ENCODE data around the gene GMDS.

- no peak for TF ChIP-seq CTCF (conservative IDR thresholded peaks at IDR 0.05 in 1 of 2, IDR thresholded peaks at IDR 0.05 in 1 of 2; ENCODE audit: extremely low read depth in 1 of 2, insufficient read depth in 1 of 2, low read depth in 1 of 2, low read length in 2 of 2)
- TF ChIP-seq EZH2 (IDR thresholded peaks at IDR 0.05; ENCODE audit: borderline replicate concordance, low read length) = no peak
Measured at GRCh38 chr6:1609648-1610496, 635.5 kb downstream of the GMDS start, which contains the start of gene FOXC1.
